Pancreas (tissue), 10 donors: ENCODE measurements around the gene C11orf21. TPM values are rescaled to one million over a fixed set of nuclear protein-coding genes. Genes with fewer than 3 reads are reported as not detected.

Source experiments
- ATAC-seq, 4 donors: fragments of 200-7000 bp; cut with Tn5 transposase; one replicate each; pipeline versions ENCODE4 v1.8.0 to v1.9.1; 2020; ENCODE audit warnings: mild to moderate bottlenecking in 4 of 4, moderate library complexity in 4 of 4
- DNase-seq, 6 donors: peaks; one replicate each; pipeline ENCODE4 v3.0.0-alpha.2; 2020
- FAIRE-seq: peaks from 2 replicates; lab custom pipeline; 2012; peaks lifted over from hg19 to GRCh38; lab: Jason Lieb, UNC
- H3K27ac ChIP-seq, 4 donors: fragments of 200-600 bp; sonication (generic); 1 replicate in 3 of 4; 2 replicates in 1 of 4; pipeline versions ENCODE4 v1.5.0 to v1.8.0; 2020
- H3K27me3 ChIP-seq, 4 donors: fragments of 200-600 bp; one replicate each; pipeline ENCODE4 v1.8.0; 2021
- H3K36me3 ChIP-seq, 3 donors: fragments of 200-600 bp; sonication (generic) in 1 of 3; one replicate each; pipeline versions ENCODE4 v1.5.0 to v1.8.0; 2020 to 2021
- H3K4me1 ChIP-seq, 3 donors: fragments of 200-600 bp; one replicate each; pipeline ENCODE4 v1.8.0; 2021
- H3K4me3 ChIP-seq, 4 donors: fragments of 200-600 bp; sonication (generic) in 2 of 4; one replicate each; pipeline versions ENCODE4 v1.5.0 to v1.8.0; 2020 to 2021
- H3K9me3 ChIP-seq, 4 donors: fragments of 200-600 bp; one replicate each; pipeline ENCODE4 v1.8.0; 2021
- WGBS, 2 donors: extraction: QIAGEN DNeasy Blood & Tissue Kit; methylation state at CpG; one replicate each; pipeline ENCODE4 v1.1.7; 2013; 5-methylcytosine and 5-hydroxymethylcytosine counted together
- intact Hi-C, 3 donors: fragments of 100-400 bp; cut with DNase I; formaldehyde crosslinking; loops; one replicate each; pipeline versions ENCODE4 v1.11.1 to v1.14.2; 2022
- polyA plus RNA-seq, 2 donors: library from polyadenylated mRNA; stranded (reverse); fragments of 200-250 nt; gene quantifications; one replicate each; pipeline ENCODE4 v1.2.3, GENCODE V29; 2013
- total RNA-seq, 6 donors: library from RNA; stranded (reverse); fragmentation: NEBNext Ultra II Directional in 4 of 6; extraction: Animal tissue kit (Norgen Biotek cat#: 25700) in 4 of 6; gene quantifications; one replicate each; pipeline versions ENCODE4 v1.2.1 to v1.2.4, GENCODE V29; 2021 to 2023
- TF ChIP-seq, protein P1 (sequence below), 4 donors: fragments of 200-600 bp; sonication (generic) in 3 of 4; IDR thresholded peaks; one replicate each; pipeline versions ENCODE4 v1.5.0 to v1.8.0; 2021; ENCODE audit warnings: antibody characterized with exemption in 4 of 4
- donor health status: healthy with polysubstance abuse.
- donor health status: DM: no; HTN: no; CAD: no; lungs with moderate emphysema.
- donor health status: DM: no; HTN: no; CAD: no.
- donor health status: control.
- donor health status: control.
- donor health status: Bipolar disorder and iron deficiency.
- donor health status: DM: yes; HTN: yes; CAD: no.
- donor health status: DM: no; HTN: no; CAD: no.
- donor health status: DM: no; HTN: no; CAD: no.
- donor health status: DM: yes; HTN: yes; CAD: no.

Gene C11orf21
- total and polyA plus RNA-seq, 8 donors = 0.04 to 0.80 (median 0.22) TPM

DNA sequence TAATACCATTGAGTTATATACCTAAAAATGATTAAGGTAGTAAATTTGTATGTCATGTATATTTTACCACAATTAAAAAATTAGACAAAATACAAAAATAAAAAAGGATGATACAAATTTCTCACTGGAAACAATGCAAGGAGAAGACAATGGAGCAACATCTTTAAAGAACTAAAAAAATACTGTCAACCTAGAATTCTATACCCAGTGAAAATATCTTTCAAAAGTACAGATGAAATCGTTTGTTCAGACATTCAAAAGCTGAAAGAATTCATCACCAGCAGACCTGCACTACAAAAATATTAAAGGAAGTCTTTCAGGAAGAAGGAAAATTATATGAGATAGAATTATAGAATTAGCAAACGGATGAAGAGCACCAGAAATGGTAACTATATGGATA is 21.5 kb downstream of the C11orf21 start:
- ATAC-seq (no peak), FAIRE-seq (no peak), DNase-seq (no peak)
- Histone ChIP-seq H3K27me3 (no peaks in the 10 kb centered on the region), H3K9me3 (no peaks in the 10 kb centered on the region), H3K4me3 (no peak overlapping the region), H3K4me1 (no peaks in the 10 kb centered on the region), H3K27ac (no peak overlapping the region), H3K36me3 (no peaks in the 10 kb centered on the region)
- intact Hi-C loops = loop anchor here in 1 of 3 donors (5.0 kb wide), 1 partner anchor 73 kb away; no protein-coding TSS in a partner anchor
- WGBS, 2 donors = 56 to 60% methylated on average over 2 of the region's 2 CpGs
- TF ChIP-seq, protein P1, sequence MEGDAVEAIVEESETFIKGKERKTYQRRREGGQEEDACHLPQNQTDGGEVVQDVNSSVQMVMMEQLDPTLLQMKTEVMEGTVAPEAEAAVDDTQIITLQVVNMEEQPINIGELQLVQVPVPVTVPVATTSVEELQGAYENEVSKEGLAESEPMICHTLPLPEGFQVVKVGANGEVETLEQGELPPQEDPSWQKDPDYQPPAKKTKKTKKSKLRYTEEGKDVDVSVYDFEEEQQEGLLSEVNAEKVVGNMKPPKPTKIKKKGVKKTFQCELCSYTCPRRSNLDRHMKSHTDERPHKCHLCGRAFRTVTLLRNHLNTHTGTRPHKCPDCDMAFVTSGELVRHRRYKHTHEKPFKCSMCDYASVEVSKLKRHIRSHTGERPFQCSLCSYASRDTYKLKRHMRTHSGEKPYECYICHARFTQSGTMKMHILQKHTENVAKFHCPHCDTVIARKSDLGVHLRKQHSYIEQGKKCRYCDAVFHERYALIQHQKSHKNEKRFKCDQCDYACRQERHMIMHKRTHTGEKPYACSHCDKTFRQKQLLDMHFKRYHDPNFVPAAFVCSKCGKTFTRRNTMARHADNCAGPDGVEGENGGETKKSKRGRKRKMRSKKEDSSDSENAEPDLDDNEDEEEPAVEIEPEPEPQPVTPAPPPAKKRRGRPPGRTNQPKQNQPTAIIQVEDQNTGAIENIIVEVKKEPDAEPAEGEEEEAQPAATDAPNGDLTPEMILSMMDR (IDR thresholded peaks at IDR 0.05) = no peak

DNA sequence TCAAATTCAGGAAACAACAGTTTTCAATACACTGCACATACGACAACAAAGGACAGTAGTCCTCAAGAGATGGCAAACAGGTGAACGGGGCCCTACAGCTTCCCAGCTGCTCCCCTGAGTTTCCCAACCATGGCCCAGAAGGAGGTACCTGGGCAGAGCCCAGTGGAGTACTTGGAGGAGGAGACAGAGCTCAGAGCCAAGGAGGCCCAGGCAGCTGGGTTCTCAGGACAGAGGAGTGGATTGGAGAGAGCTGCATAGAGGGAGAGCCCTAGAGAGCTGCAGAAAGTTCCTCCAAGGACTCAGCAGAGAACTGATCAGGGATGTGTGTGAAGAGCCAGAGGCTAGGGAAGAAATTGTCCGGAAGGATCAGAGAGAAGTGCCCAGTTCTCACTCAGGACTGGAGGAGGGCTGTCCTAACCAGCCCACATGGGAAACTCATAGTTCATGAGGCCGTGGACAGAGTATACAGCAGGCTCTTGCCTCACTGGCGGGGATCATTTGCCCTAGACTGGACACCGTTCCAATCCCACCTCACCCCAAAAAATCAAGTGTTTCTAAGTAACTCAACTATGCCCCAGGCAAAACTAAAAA is 23.7 kb downstream of the C11orf21 start:
- ATAC-seq (no peak), DNase-seq (peak in 1 of 6 donors; percentile 13), FAIRE-seq (no peak)
- TF ChIP-seq, protein P1 (IDR thresholded peaks at IDR 0.05) = no peak
- H3K27ac ChIP-seq = no peak overlapping the region
- H3K4me3 ChIP-seq = no peak overlapping the region
- WGBS, 2 donors = 81 to 82% methylated on average over 6 of the region's 6 CpGs
- intact Hi-C loops = no loop called here
- H3K4me1 ChIP-seq = no peaks in the 10 kb centered on the region
- no peaks in the 10 kb centered on the region for H3K36me3 ChIP-seq
- H3K9me3 ChIP-seq = no peaks in the 10 kb centered on the region
- H3K27me3 ChIP-seq = no peaks in the 10 kb centered on the region

DNA sequence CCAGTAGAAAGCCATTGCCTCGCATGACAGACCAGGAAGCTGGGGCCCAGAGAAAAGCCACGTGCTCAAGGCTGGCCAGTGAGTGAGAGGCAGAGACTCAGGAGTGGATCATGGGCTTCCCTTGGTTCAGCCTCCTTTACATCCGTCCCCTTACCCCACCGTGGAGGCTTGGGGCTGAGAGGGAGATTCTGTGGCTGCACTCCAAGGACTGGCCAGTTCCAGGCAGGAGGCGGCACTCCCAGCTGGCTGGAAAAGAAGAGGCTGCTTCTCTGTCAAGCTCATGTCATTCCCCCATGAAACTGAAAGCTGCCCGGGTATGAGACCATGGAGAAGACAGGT is 24.7 kb downstream of the C11orf21 start:
- Histone ChIP-seq H3K4me1 (no peaks in the 10 kb centered on the region), H3K27me3 (no peaks in the 10 kb centered on the region), H3K4me3 (no peak overlapping the region), H3K27ac (no peak overlapping the region), H3K36me3 (no peaks in the 10 kb centered on the region), H3K9me3 (no peaks in the 10 kb centered on the region)
- intact Hi-C loops = no loop called here
- TF ChIP-seq, protein P1 (IDR thresholded peaks at IDR 0.05) = no peak
- DNase-seq (peak in 1 of 6 donors; percentile 15), ATAC-seq (no peak), FAIRE-seq (no peak)
- 63 to 64% methylated on average over 6 of the region's 6 CpGs for WGBS, 2 donors

DNA sequence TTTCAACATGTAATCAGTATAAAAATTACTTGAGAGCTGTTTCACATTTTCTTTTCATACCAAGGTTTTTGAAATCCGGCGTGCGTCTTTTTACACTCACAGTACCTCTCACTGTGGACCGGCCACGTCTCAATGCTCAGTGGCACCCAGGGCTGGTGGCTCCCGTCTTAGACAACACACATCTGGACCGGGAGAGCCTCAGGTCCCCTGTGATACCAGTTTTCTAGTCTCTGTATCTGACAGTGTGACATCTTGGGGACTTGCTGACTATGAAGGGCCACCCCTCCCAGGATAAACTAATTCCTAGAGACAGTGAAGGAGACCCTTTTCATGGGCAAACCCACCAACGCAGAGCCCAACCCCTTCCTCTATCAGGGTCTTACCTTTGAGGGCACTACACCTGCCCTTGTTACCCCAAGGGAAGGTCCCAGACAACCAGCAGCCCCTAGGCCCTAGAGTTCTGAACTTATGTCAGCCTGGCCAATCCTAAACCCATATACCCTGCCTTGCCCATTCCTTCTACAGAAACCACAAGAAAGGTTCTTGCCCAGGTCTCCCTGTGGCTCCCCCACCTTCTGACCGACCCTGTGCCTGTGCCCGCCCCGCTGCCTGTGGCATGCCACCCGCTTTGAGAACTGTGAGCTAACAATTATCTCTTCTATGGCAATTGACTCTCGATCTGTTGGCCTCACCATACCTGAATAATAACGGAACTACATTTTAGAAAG is 25.3 kb downstream of the C11orf21 start:
- H3K4me1 ChIP-seq = no peaks in the 10 kb centered on the region
- WGBS, 2 donors = 83 to 92% methylated on average over 14 of the region's 14 CpGs
- intact Hi-C loops = no loop called here
- FAIRE-seq = no peak
- H3K4me3 ChIP-seq = no peak overlapping the region
- no peaks in the 10 kb centered on the region for H3K36me3 ChIP-seq
- no peak for ATAC-seq
- H3K27me3 ChIP-seq = no peaks in the 10 kb centered on the region
- no peak overlapping the region for H3K27ac ChIP-seq
- no peaks in the 10 kb centered on the region for H3K9me3 ChIP-seq
- TF ChIP-seq, protein P1 (IDR thresholded peaks at IDR 0.05) = no peak
- peak in 1 of 6 donors; percentile 20 for DNase-seq
